GOT3 (cell line): ENCODE data around the gene HOXA5.

ENCODE experiments used
- DNase-seq: peaks from one replicate; lab custom pipeline; 2025; ENCODE audit warnings: mixed read lengths; lab: John Stamatoyannopoulos, UW

The HOXA5 gene

GRCh38 chr7:27182861-27183681 is 39.6 kb upstream of the HOXA5 start:
- no peak for DNase-seq

DNA sequence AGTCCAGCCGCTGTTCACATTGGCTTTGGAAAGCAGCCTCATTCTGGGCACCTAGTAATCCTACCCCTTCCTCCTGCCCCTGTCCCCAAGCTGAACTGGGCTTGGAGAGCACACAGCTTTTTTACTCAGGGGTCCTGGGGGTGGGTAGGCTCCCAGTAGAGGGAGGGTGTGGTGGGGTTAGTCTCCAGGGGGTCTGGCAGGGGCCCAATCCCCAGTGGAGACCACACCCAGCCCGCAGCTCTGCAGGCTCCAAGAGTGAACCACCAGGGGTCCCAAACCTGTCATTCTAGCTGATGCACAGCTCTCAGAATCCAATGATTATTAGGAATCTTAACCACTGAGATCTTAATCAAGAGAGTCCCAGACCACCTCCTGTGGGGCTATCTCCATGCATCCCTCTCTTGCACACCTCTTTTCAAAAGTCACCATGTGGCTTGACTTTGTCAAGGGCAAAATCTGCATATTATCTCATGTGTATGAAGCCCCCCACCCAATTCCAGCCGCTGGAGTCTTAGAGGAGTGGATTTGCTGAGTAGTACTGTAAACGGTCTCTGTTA is 38.9 kb upstream of the HOXA5 start:
- no peak for DNase-seq

DNA sequence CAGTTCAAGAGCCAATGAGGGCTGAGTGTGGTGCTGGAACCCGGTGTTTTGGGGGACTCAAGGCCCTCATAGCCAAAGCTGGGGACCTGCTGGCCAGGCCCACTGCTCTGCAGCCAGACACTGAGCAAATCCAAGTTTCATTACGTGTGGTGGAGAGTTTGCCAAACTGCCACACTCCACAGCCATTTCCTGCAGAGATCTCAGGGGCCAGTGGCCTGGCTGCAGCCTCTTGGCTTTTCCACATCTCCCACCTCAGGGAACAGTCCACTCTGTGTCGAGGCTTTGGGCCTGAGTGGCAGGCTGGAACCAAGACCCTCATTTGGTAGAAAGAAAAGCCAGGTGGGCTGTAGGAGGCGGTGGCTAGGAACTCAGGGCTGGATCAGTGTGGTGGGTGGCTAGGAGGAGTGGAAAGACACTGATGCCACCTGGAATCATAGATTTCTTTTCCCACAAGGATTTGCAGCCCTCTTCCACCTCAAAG is 38.4 kb upstream of the HOXA5 start:
- no peak for DNase-seq

GRCh38 chr7:27180431-27181420 is 37.2 kb upstream of the HOXA5 start:
- no peak for DNase-seq

DNA sequence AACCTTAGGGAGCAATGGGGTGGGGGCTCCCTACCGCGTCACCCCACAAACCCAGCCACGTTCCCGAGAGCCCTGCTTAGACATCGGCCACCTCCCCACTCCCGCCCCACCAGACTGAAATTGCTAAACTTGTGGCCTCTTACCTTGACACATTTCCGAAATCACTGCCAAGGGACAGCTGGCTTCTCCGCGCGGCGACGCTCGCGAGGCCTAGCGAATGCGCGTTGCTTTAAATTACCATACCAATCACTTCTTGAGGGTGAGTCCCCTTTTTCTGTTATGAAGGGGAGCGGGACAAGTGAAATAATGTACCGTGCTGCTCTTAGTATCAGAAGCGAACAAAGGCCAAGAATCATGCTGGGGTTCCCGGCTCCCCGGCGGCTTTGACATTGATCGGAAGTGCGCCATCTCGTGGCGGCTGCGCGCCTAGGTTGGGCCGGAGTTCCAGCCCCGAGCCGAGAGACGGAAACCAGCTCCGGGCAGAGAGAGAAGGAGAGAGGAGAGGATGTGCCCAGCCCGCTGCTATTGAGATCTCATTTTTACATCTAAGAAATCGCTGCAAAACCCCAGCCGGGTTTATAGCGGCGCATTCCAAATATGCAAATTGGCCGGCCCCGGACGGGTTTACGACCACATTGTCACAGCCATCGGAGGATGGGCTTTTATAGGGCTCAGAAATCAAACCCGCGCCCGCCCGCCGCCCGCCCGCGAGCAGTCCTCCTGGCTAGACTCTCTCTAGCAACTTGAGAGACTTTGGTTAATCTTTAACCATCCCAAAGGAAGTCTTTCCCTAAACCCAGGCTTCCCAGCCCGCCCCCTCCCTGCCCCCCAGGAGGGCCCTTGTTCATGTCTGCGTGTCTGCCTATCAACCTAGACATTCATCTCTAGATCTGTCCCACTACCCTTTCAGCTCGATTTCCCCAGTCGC is 36.3 kb upstream of the HOXA5 start:
- DNase-seq, result peak; percentile 75

GRCh38 chr7:27179030-27179429 is 35.5 kb upstream of the HOXA5 start:
- no peak for DNase-seq

DNA sequence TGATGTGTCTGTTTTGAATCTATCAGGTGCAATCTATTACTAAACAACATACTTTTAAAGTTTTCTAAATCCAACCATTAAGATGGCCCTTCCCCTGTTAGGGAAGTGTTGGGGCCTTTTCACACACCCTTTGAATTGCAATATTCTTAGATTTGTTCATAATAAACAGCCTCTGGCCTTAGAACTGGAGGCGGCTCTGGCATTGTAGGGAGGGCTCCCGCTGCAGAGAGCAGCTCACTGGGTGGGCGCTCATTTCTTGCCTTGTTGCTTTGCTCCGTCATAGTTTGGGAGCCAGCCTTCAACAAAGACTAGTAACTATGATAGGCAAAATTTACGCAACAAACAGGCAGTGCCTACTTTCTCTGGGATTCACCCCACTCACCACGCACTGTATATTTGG is 34.9 kb upstream of the HOXA5 start:
- DNase-seq, result no peak

DNA sequence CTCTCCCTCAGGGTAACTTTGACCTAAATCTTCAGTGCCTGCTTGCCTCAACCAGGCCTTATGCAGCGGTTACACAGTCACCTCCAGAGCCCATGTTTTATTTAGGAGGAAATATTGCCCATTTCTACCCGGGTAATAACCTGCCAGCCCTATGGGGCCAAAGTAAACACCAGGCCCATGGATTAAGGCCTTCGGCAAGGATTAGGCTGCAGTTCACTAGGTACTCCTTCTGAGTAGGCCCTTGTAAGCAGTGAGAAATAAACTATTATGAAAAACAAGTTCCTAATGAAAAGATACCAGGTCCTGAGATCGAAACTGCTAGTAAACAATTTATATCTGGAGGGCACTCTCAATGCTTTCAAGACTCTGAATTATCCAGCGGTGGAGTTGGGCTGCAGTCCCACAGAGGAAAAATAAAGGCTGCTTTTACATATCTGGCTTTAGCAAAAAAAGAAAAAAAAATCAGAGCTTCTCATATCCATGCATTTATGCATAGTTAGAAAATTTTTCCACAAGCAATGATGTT is 34.4 kb upstream of the HOXA5 start:
- DNase-seq, result no peak

- no peak for DNase-seq
Observed at GRCh38 chr7:27176962-27177794, 33.7 kb upstream of the HOXA5 start.

DNA sequence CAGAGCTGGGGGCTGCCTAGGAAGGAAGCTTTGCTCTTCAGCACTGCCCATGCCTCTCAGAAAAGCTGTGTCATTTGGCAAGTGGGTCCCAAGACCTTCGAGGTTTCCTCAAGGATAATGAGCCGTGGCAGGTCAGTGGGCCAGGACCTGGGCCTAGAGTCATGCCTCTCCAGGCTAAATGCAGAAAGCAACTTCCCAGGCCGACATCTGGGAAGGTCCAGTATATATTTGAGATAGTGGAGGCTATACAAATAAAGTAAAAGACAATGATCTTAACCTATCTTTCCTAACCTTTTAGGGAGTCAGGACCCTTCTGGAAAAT is 33.0 kb upstream of the HOXA5 start:
- DNase-seq, result no peak

DNA sequence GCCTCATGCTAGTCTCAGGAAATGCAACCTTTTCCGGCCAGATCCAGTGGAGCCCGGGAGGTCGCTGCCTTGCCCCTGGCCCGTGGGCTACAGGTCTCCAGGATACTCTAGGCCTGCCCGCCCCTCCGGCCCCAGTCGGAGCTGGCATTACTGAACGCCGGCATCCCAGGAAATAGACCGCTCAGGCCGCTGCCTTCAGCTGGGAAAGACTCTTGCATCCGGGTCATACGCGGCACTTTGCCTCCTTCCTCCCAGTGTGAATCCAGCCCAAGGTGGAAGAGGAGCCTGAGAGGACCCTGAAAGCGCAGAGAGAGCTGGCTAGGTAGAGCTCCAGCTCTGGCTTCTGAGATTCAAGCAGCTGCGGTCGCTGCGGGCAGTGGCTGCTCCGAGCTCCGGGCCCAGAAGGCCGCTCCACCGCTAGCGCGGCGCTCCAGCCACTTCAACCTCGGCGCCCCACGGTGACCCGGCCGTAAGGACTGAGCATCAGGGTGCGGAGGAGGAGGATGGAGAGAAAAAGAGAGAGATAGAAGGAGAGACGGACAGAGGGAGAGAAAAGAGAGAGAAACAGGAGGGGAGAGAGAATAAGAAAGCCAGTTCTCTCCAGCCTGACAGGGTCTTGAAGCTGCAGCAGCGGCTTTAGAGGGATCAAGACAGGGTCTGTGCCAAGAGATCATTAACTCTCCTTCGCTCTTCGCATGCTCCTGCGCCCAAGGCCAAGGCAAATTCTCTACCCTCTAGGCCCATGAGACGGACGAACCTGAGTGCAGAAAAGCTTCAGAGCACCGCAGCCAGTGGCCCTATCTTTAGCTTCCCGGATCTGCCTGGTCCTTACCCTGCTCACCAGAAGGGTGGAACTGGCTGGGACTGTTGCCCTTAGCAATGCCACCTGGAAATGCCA is 32.4 kb upstream of the HOXA5 start:
- no peak for DNase-seq

DNA sequence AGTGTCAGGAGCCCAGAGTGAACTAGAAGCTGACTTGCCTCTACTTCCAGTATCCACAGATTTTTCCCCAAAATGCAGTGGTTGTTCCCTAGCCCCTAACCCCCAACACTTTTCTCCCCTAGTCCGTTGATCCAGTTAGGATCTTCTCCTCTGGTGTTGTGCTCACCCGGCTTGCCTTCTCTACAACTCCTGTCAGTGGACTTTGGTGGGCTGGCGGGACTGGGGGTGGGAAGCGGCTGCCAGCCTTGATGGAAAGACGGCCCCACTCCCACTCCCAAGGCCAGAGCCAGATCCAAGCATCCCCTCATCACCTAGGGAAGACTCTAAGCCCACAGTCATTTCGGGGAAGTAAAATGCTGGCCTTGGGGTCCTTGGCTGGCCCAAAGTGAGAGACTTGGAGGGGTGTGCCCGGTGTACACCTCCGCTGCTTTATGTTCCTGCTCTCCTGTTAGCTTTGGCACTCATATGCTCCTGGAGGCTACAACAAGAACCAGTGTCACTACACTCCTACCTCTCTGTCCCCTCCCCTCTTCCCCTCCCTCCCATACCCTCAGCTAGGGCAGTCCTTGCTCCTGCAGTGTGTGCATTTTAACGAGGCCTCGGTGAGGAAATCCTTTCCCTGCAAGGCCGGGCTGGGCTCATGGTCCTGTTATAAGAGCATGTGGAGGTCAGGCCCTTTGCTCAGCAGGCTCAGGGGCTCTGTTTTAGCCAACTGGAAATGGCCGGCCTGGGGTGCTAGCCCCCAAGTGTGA is 31.6 kb upstream of the HOXA5 start:
- no peak for DNase-seq

GRCh38 chr7:27173956-27174873 is 30.7 kb upstream of the HOXA5 start, which contains the start of gene HOXA10:
Gene HOXA10 (minus strand): TSS chr7:27174320. CDS start chr7:27174306, 14 bp downstream.
- DNase-seq, result no peak

DNA sequence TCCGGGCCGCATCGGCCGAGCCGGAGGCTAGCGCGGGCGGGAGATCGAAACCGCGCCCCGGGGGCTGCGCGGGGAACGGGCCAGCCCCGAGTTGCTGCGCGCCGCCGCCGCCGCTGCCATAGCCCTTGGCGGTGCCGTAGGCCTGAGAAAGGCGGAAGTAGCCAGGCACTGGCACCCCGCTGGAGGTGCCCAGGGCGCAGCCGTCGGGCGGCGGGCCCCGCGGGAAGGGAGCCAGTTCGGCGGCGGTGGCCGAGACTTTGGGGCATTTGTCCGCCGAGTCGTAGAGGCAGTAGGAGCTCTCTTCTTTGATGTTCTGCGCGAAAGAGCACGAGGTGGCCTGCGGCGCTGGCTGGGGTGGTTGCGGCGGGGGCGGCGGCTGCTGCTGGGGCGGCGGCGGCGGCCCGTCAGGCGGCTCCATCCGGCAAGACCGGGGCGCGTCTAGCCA is 30.1 kb upstream of the HOXA5 start:
- DNase-seq, result no peak

DNA sequence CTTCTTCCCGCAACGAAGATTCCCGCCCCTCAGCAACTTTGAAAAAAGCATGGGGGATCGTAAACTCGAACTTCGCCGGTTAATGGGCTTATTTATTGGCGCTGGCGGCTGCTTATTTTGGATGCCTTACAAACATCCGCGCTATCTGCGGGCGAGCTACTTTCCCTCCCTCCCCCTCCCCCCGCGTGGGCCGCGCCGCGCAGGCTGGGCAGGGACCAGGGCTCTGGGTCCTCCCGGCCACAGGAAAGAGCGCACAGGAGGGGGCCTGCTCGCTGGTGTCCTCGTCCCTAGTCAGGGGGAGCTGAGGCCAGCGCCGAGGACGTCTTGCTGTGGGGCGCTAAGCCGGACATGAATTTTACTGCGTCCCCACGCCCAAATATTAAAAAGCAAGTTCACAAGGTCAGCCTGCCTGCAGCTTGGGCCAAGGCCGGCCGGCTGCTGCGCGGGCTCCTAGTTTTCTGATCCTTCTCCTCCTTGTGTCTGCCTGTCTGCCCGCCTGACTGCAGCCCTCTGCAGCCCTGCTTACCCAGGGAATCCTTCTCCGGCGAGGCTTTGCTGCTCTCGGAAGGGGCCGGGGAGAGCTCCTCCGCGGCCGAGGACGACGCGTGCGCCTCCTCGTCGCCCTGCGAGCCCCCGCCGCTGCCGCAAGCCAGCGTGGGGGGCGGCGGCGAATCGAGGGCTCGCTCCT is 29.5 kb upstream of the HOXA5 start:
- DNase-seq, result peak; percentile 45

DNA sequence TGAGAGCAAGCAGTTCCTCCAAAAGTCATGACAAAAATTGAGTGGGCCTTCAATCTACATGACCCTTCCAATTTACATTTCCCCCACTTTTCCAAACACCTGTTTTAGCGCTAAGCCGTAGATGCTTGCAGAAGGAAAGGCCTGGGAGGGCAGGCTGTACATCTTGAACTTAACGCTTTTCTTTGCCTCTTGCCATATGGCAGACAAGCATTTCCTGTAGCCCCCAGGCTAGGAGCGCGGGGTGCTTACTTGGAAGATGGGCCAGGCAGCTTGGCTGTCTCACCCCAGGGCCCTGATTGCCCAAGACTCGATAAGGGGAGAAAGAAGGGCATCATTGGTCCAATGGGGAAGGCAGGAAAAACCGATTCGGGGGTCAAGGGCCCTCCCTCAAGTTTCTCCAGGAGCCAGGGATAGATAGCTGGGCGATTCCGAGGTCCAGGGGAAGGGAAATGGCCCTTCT is 28.9 kb upstream of the HOXA5 start:
- no peak for DNase-seq
